H9 (cell line): Measurements from ENCODE around the gene NTN3. TPM values are rescaled to one million over a fixed set of nuclear protein-coding genes. Genes with fewer than 3 reads are reported as not detected.

ENCODE experiments used
- DNase-seq: peaks from one replicate; pipeline ENCODE4 v3.0.0-alpha.2; 2017
- H2AFZ ChIP-seq: one replicate; pipeline ENCODE4 v1.6.1; 2013; ENCODE audit warnings: mild to moderate bottlenecking, low read length, control low read depth, moderate library complexity
- H2AK5ac ChIP-seq: 2 replicates; pipeline ENCODE4 v1.6.1; 2013; ENCODE audit warnings: low read length, control low read depth, mixed read lengths; ENCODE audit not compliant: insufficient read length
- H2BK120ac ChIP-seq: one replicate; pipeline ENCODE4 v1.6.1; 2013; ENCODE audit warnings: low read depth, mild to moderate bottlenecking, low read length, control low read depth, inconsistent platforms; ENCODE audit not compliant: poor library complexity, severe bottlenecking
- H2BK12ac ChIP-seq: 2 replicates; pipeline ENCODE4 v1.6.1; 2013; ENCODE audit warnings: low read length, control low read depth, mixed read lengths, low read depth; ENCODE audit not compliant: insufficient read length
- H2BK15ac ChIP-seq: 2 replicates; pipeline ENCODE4 v1.6.1; 2013; ENCODE audit warnings: low read depth, low read length, control low read depth
- H2BK20ac ChIP-seq: one replicate; pipeline ENCODE4 v1.6.1; 2013; ENCODE audit warnings: low read depth, mild to moderate bottlenecking, low read length, control low read depth, inconsistent platforms; ENCODE audit not compliant: poor library complexity, severe bottlenecking
- H2BK5ac ChIP-seq: 2 replicates; pipeline ENCODE4 v1.6.1; 2013; ENCODE audit warnings: low read length, control low read depth, mixed read lengths; ENCODE audit not compliant: insufficient read length
- H3K14ac ChIP-seq: 2 replicates; pipeline ENCODE4 v1.6.1; 2013; ENCODE audit warnings: low read length, control low read depth; ENCODE audit not compliant: insufficient read depth
- H3K18ac ChIP-seq: 2 replicates; pipeline ENCODE4 v1.6.1; 2013; ENCODE audit warnings: low read depth, mild to moderate bottlenecking, mixed read lengths, low read length, control low read depth; ENCODE audit not compliant: insufficient read length
- H3K23ac ChIP-seq: 2 replicates; pipeline ENCODE4 v1.6.1; 2013; ENCODE audit warnings: low read length, control low read depth, mixed read lengths, low read depth; ENCODE audit not compliant: insufficient read length
- H3K23me2 ChIP-seq: 2 replicates; pipeline ENCODE4 v1.6.1; 2013; ENCODE audit warnings: low read depth, mild to moderate bottlenecking, mixed read lengths, low read length, control low read depth; ENCODE audit not compliant: insufficient read length, poor library complexity, severe bottlenecking
- H3K27ac ChIP-seq: 2 replicates; pipeline ENCODE4 v1.5.1; 2013; ENCODE audit warnings: low read length, control low read depth, mixed read lengths, low read depth; ENCODE audit not compliant: insufficient read length
- H3K27me3 ChIP-seq: 2 replicates; pipeline ENCODE4 v1.6.1; 2013; ENCODE audit warnings: low read length, control low read depth, inconsistent platforms; ENCODE audit not compliant: insufficient read depth
- H3K4ac ChIP-seq: 2 replicates; pipeline ENCODE4 v1.6.1; 2013; ENCODE audit warnings: low read depth, mild to moderate bottlenecking, control low read depth, inconsistent platforms, low read length, moderate library complexity
- H3K4me1 ChIP-seq: 2 replicates; pipeline ENCODE4 v1.6.1; 2013; ENCODE audit warnings: low read length, control low read depth, inconsistent platforms; ENCODE audit not compliant: insufficient read depth
- H3K4me2 ChIP-seq: 2 replicates; pipeline ENCODE4 v1.6.1; 2013; ENCODE audit warnings: low read length, control low read depth, mixed read lengths; ENCODE audit not compliant: insufficient read length, insufficient read depth
- H3K56ac ChIP-seq: 2 replicates; pipeline ENCODE4 v1.6.1; 2013; ENCODE audit warnings: low read depth, mild to moderate bottlenecking, mixed read lengths, low read length, control low read depth; ENCODE audit not compliant: insufficient read length
- H3K79me1 ChIP-seq: 2 replicates; pipeline ENCODE4 v1.6.1; 2013; ENCODE audit warnings: low read depth, mild to moderate bottlenecking, moderate library complexity, low read length, control low read depth, inconsistent platforms; ENCODE audit not compliant: insufficient read depth, poor library complexity, severe bottlenecking
- H3K79me2 ChIP-seq: 2 replicates; pipeline ENCODE4 v1.6.1; 2013; ENCODE audit warnings: low read length, control low read depth, inconsistent platforms; ENCODE audit not compliant: insufficient read depth
- H3K9ac ChIP-seq: 2 replicates; pipeline ENCODE4 v1.6.1; 2013; ENCODE audit warnings: low read length, control low read depth, mixed read lengths; ENCODE audit not compliant: insufficient read length; ENCODE audit errors: extremely low read depth
- H3K9me3 ChIP-seq: one replicate; pipeline ENCODE4 v1.6.1; 2013; ENCODE audit warnings: low read depth, low read length, inconsistent platforms; ENCODE audit not compliant: control insufficient read depth
- H3T11ph ChIP-seq: one replicate; pipeline ENCODE4 v1.6.1; 2013; ENCODE audit warnings: mild to moderate bottlenecking, low read length, control low read depth, inconsistent platforms
- H4K20me1 ChIP-seq: one replicate; pipeline ENCODE4 v1.6.1; 2013; ENCODE audit not compliant: control insufficient read depth, insufficient read length, insufficient read depth
- H4K5ac ChIP-seq: 2 replicates; pipeline ENCODE4 v1.6.1; 2013; ENCODE audit warnings: low read depth, mild to moderate bottlenecking, mixed read lengths, low read length, control low read depth; ENCODE audit not compliant: insufficient read length
- H4K8ac ChIP-seq: replicated peaks from 2 replicates; pipeline ENCODE4 v1.6.1; 2013; ENCODE audit warnings: low read length, control low read depth, mixed read lengths, low read depth; ENCODE audit not compliant: insufficient read length
- H4K91ac ChIP-seq: 2 replicates; pipeline ENCODE4 v1.6.1; 2013; ENCODE audit warnings: low read depth, mild to moderate bottlenecking, moderate library complexity, mixed read lengths, low read length, control low read depth; ENCODE audit not compliant: insufficient read length
- H3K27ac Mint-ChIP-seq, 3 experiments: 2 replicates in 2 of 3; 3 replicates in 1 of 3; pipeline ENCODE4 v1.8.0; 2020 to 2021; ENCODE audit warnings: mixed read lengths in 3 of 3, mild to moderate bottlenecking in 1 of 3, moderate library complexity in 1 of 3
- H3K27me3 Mint-ChIP-seq: 2 replicates; pipeline ENCODE4 v1.8.0; 2021; ENCODE audit warnings: low read depth, mild to moderate bottlenecking, moderate library complexity, mixed read lengths
- H3K36me3 Mint-ChIP-seq, 3 experiments: 2 replicates in 2 of 3; 3 replicates in 1 of 3; pipeline ENCODE4 v1.8.0; 2020 to 2021; ENCODE audit warnings: low read depth in 3 of 3, mixed read lengths in 3 of 3; ENCODE audit not compliant: insufficient read depth in 1 of 3
- H3K4me1 Mint-ChIP-seq, 2 experiments: 2 replicates each; pipeline ENCODE4 v1.8.0; 2020; ENCODE audit warnings: mixed read lengths in 2 of 2
- H3K4me3 Mint-ChIP-seq, 2 experiments: 2 replicates in 1 of 2; 3 replicates in 1 of 2; pipeline ENCODE4 v1.8.0; 2020 to 2021; ENCODE audit warnings: mild to moderate bottlenecking in 2 of 2, mixed read lengths in 2 of 2, moderate library complexity in 1 of 2
- H3K9me3 Mint-ChIP-seq, 2 experiments: 2 replicates in 1 of 2; 3 replicates in 1 of 2; pipeline ENCODE4 v1.8.0; 2020; ENCODE audit warnings: mild to moderate bottlenecking in 2 of 2, mixed read lengths in 2 of 2, moderate library complexity in 1 of 2
- WGBS: extraction: QIAGEN DNeasy Blood & Tissue Kit; methylation state at CpG from one replicate; pipeline ENCODE4 v1.1.7; 2013; ENCODE audit warnings: missing lambda C conversion rate, low lambda C conversion rate, mixed read lengths; ENCODE audit not compliant: insufficient read length; ENCODE audit errors: extremely low coverage; 5-methylcytosine and 5-hydroxymethylcytosine counted together
- total RNA-seq: library from RNA; stranded (reverse); gene quantifications from 2 replicates; pipeline ENCODE4 v1.2.1, GENCODE V29; 2021
- TF ChIP-seq, protein P1 (sequence below): fragments of 200-600 bp; sonication (generic); conservative IDR thresholded peaks from 3 replicates; pipeline ENCODE4 v1.8.0; 2021; ENCODE audit warnings: antibody characterized with exemption, mild to moderate bottlenecking

NTN3 gene
- total RNA-seq, 1 experiment from 2014 or later, result 1.3 TPM

DNA sequence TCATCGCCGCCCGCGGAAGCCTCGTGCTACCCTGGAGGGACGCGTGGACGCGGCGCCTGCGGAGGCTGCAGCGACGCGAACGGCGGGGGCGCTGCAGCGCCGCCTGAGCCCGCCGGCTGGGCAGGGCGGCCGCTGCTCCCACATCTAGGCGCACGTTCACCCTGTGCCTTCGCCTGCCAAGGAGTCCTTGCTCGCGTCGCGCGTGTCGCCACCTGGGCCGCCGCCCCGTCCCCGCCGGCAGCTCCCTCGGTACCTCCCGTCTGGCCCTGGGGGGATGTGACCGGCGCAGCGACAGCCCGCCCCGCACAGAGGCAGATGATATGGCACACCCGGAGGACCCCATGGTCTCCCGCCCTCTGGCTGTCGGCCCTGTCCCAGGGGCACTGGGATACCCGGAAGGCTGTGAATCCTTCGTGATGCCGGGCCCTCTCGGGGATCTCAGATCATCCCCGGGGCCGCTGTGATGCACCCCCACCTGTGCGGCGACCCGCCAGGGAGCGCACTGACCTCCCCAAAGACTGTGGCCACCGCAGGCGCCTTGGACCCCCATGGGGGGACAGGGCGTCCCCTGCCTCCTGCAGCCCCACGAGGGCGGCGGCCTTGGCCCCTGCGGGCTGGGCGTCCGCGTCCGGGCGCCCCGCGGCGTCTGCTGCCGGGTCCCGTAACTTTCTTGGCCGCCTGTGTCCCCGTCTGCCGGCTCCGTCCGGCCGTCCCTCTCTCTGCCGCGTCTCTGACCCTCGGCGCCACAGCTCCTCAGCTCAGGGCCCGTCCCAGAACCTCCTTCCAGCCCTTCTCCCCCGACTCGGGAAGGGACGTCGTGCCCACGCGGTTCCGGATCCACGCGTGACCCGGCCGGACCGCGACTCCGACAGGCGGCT lies 3.1 kb downstream of the NTN3 start:
- H2BK15ac ChIP-seq, result no peak overlapping the region
- no peak overlapping the region for H4K8ac ChIP-seq
- no peak overlapping the region for H3K23ac ChIP-seq
- Mint-ChIP-seq H3K27ac (no peak overlapping the region), H3K4me3 (peak overlapping the region; percentile 68 to 82), H3K9me3 (no peaks in the 10 kb centered on the region), H3K4me1 (peaks cover 20 to 24% of the 10 kb centered on the region in 2 experiments), H3K27me3 (peaks cover 50% of the 10 kb centered on the region), H3K36me3 (no peaks in the 10 kb centered on the region; a peak in 1 of 7 replicates)
- H4K5ac ChIP-seq, result no peak overlapping the region
- no CpG with 5 or more reads among the region's 100 CpGs for WGBS
- TF ChIP-seq, protein P1, sequence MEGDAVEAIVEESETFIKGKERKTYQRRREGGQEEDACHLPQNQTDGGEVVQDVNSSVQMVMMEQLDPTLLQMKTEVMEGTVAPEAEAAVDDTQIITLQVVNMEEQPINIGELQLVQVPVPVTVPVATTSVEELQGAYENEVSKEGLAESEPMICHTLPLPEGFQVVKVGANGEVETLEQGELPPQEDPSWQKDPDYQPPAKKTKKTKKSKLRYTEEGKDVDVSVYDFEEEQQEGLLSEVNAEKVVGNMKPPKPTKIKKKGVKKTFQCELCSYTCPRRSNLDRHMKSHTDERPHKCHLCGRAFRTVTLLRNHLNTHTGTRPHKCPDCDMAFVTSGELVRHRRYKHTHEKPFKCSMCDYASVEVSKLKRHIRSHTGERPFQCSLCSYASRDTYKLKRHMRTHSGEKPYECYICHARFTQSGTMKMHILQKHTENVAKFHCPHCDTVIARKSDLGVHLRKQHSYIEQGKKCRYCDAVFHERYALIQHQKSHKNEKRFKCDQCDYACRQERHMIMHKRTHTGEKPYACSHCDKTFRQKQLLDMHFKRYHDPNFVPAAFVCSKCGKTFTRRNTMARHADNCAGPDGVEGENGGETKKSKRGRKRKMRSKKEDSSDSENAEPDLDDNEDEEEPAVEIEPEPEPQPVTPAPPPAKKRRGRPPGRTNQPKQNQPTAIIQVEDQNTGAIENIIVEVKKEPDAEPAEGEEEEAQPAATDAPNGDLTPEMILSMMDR, result peak; percentile 29; the same call in 1 of the 3 replicates
- H2AK5ac ChIP-seq, result no peak overlapping the region
- H3K4me2 ChIP-seq, result peak overlapping the region; percentile 29
- no peaks in the 10 kb centered on the region for H3K9me3 ChIP-seq
- H2BK120ac ChIP-seq, result no peak overlapping the region
- H3K23me2 ChIP-seq, result peaks cover 10% of the 10 kb centered on the region
- H3K18ac ChIP-seq, result no peak overlapping the region
- H4K91ac ChIP-seq, result no peak overlapping the region
- no peaks in the 10 kb centered on the region for H3K4me1 ChIP-seq
- H4K20me1 ChIP-seq, result no peaks in the 10 kb centered on the region
- H3K14ac ChIP-seq, result 0 out of 2 replicates have a peak overlapping the region, but pooled peaks have one; percentile 70
- no peak overlapping the region for H2AFZ ChIP-seq
- no peak overlapping the region for H3K56ac ChIP-seq
- H3K27me3 ChIP-seq, result peaks cover 18% of the 10 kb centered on the region; the same call in 1 of the 2 replicates
- H3K4ac ChIP-seq, result no peak overlapping the region
- no peak overlapping the region for H2BK5ac ChIP-seq
- H3K27ac ChIP-seq, result no peak overlapping the region
- no peak overlapping the region for H2BK20ac ChIP-seq
- no peak overlapping the region for H2BK12ac ChIP-seq
- DNase-seq, result peak; percentile 64
- no peak overlapping the region for H3T11ph ChIP-seq
- H3K79me2 ChIP-seq, result no peaks in the 10 kb centered on the region
- H3K9ac ChIP-seq, result no peak overlapping the region
- H3K79me1 ChIP-seq, result no peaks in the 10 kb centered on the region
